ACC112 (cell line): ENCODE data around the gene MAML3.

ENCODE experiments used
- H2AFZ ChIP-seq: fragments of 200-600 bp; sonication (generic); one replicate; pipeline ENCODE4 v1.6.0; 2017; ENCODE audit warnings: antibody characterized with exemption, low read length; ENCODE audit not compliant: unreplicated experiment
- H3K27ac ChIP-seq: fragments of 200-600 bp; sonication (generic); 2 replicates; pipeline ENCODE4 v1.5.1; 2014; ENCODE audit warnings: low read depth, mild to moderate bottlenecking, antibody characterized with exemption, low read length, moderate library complexity
- H3K27me3 ChIP-seq: fragments of 200-600 bp; sonication (generic); 2 replicates; pipeline ENCODE4 v1.6.1; 2014; ENCODE audit warnings: mild to moderate bottlenecking, antibody characterized with exemption, low read length, moderate library complexity, mixed read lengths; ENCODE audit not compliant: insufficient read depth
- H3K36me3 ChIP-seq: fragments of 200-600 bp; sonication (generic); 2 replicates; pipeline ENCODE4 v1.6.1; 2016; ENCODE audit warnings: mild to moderate bottlenecking, antibody characterized with exemption, low read length, moderate library complexity, mixed read lengths; ENCODE audit not compliant: insufficient read depth
- H3K4me1 ChIP-seq: fragments of 200-600 bp; sonication (generic); one replicate; pipeline ENCODE4 v1.6.1; 2016; ENCODE audit warnings: low read length, mixed read lengths; ENCODE audit not compliant: insufficient read depth, unreplicated experiment, control insufficient read depth
- H3K4me3 ChIP-seq: fragments of 200-600 bp; sonication (generic); 2 replicates; pipeline ENCODE4 v1.5.1; 2014; ENCODE audit warnings: mild to moderate bottlenecking, low read depth, low read length
- H3K79me2 ChIP-seq: fragments of 200-600 bp; sonication (generic); one replicate; pipeline ENCODE4 v1.6.0; 2016; ENCODE audit warnings: low read length; ENCODE audit not compliant: control insufficient read depth, unreplicated experiment, insufficient read depth

The MAML3 gene

GRCh38 chr4:140180577-140180976 is 26.6 kb upstream of the MAML3 start:
- Histone ChIP-seq H3K4me3 (no peak overlapping the region), H3K4me1 (peaks cover 6% of the 10 kb centered on the region), H3K36me3 (no peaks in the 10 kb centered on the region), H3K27ac (no peak overlapping the region), H2AFZ (no peak overlapping the region), H3K79me2 (no peaks in the 10 kb centered on the region), H3K27me3 (no peaks in the 10 kb centered on the region)

- no peaks in the 10 kb centered on the region for H3K27me3 ChIP-seq
- H3K4me1 ChIP-seq = peaks cover 6% of the 10 kb centered on the region
- H3K4me3 ChIP-seq = no peak overlapping the region
- H3K79me2 ChIP-seq = no peaks in the 10 kb centered on the region
- H3K36me3 ChIP-seq = no peaks in the 10 kb centered on the region
- no peak overlapping the region for H2AFZ ChIP-seq
- H3K27ac ChIP-seq = no peak overlapping the region
These were observed 22.8 kb upstream of the MAML3 start for GRCh38 chr4:140176735-140177134.

DNA sequence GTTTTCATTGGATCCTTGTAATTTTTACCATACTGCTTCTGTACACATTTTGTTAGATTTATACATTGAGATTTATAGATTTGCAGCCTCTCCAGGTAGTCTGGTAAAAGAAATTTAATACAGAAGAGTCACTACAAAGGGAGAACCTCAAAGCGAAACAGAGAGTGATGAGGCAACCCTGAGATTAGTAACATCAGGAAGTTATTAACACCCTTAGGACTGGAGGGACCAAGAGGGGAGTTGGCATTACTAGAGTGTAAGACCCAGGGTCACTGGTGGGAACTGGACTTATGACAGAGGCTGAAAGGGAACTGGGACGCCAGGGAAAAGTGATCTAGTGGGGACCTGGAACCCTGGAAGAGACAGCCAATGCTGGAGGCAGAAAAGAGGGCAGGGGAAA is 20.6 kb upstream of the MAML3 start:
- H3K79me2 ChIP-seq = no peaks in the 10 kb centered on the region
- no peak overlapping the region for H3K27ac ChIP-seq
- no peak overlapping the region for H2AFZ ChIP-seq
- no peak overlapping the region for H3K4me3 ChIP-seq
- no peaks in the 10 kb centered on the region for H3K36me3 ChIP-seq
- H3K27me3 ChIP-seq = no peaks in the 10 kb centered on the region
- peaks cover 6% of the 10 kb centered on the region for H3K4me1 ChIP-seq

- no peaks in the 10 kb centered on the region for H3K79me2 ChIP-seq
- H3K4me1 ChIP-seq = peaks cover 6% of the 10 kb centered on the region
- H3K36me3 ChIP-seq = no peaks in the 10 kb centered on the region
- no peak overlapping the region for H2AFZ ChIP-seq
- no peak overlapping the region for H3K4me3 ChIP-seq
- no peak overlapping the region for H3K27ac ChIP-seq
- no peaks in the 10 kb centered on the region for H3K27me3 ChIP-seq
These were observed 19.0 kb upstream of the MAML3 start for GRCh38 chr4:140172960-140173359.

GRCh38 chr4:140170299-140170698 is 16.3 kb upstream of the MAML3 start:
- Histone ChIP-seq H3K4me3 (no peak overlapping the region), H3K36me3 (no peaks in the 10 kb centered on the region), H2AFZ (no peak overlapping the region), H3K27me3 (no peaks in the 10 kb centered on the region), H3K4me1 (no peaks in the 10 kb centered on the region), H3K79me2 (no peaks in the 10 kb centered on the region), H3K27ac (no peak overlapping the region)

GRCh38 chr4:140168936-140169335 is 15.0 kb upstream of the MAML3 start:
- Histone ChIP-seq H3K27ac (no peak overlapping the region), H3K4me3 (no peak overlapping the region), H3K27me3 (no peaks in the 10 kb centered on the region), H2AFZ (no peak overlapping the region), H3K36me3 (no peaks in the 10 kb centered on the region), H3K4me1 (no peaks in the 10 kb centered on the region), H3K79me2 (no peaks in the 10 kb centered on the region)

- H3K27ac ChIP-seq = no peak overlapping the region
- H3K27me3 ChIP-seq = no peaks in the 10 kb centered on the region
- H3K4me3 ChIP-seq = no peak overlapping the region
- no peaks in the 10 kb centered on the region for H3K79me2 ChIP-seq
- H3K36me3 ChIP-seq = no peaks in the 10 kb centered on the region
- H2AFZ ChIP-seq = no peak overlapping the region
- H3K4me1 ChIP-seq = peaks cover 3% of the 10 kb centered on the region
These were observed 14.5 kb upstream of the MAML3 start for GRCh38 chr4:140168474-140168873.

DNA sequence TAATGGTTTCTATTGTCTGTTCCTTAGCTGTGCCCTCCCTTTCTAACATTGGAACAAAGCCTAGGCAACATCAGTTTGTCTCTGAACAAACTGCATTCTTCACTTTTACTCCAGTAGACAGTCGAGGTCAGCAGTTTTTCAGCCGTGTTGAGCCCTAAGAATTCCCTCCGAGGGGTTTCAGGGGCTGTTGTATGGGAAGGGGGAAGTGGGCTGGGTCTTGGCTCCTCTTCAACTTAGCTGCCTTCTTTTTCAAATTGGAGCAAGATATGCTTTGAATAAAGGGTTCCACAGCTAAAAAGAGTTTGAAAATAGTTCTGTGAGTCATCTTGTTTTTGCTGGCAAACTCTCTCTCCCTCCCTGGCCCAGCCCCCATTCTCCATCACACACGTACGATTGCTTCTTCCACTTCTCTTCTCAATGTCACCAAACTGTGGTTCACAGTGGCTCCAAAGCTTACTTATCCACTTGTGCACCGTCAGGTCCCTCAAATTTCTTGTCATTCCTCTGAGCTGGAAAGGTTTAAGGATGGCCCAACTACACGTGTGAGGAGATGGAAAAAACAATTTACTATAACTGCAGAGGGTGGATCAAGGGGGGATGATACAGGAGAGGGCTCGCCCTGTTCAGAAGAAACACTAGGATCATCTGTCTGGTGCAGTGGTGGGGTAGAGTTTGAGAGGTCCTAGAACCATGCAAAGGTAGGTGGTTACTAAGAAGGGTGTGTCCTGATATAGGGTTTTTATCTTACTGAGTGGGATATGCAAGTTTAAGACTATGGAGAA is 9.2 kb upstream of the MAML3 start:
- H3K79me2 ChIP-seq = no peaks in the 10 kb centered on the region
- H3K27me3 ChIP-seq = no peaks in the 10 kb centered on the region
- H3K36me3 ChIP-seq = no peaks in the 10 kb centered on the region
- H3K4me3 ChIP-seq = peak overlapping the region; percentile 61
- peaks cover 17% of the 10 kb centered on the region for H3K4me1 ChIP-seq
- peak overlapping the region; percentile 84 for H2AFZ ChIP-seq
- H3K27ac ChIP-seq = peak overlapping the region; percentile 65

- Histone ChIP-seq H3K4me3 (peak overlapping the region; percentile 61), H3K79me2 (no peaks in the 10 kb centered on the region), H3K4me1 (peaks cover 17% of the 10 kb centered on the region), H3K27me3 (no peaks in the 10 kb centered on the region), H3K27ac (peak overlapping the region; percentile 65), H3K36me3 (no peaks in the 10 kb centered on the region), H2AFZ (peak overlapping the region; percentile 84)
These were observed 8.6 kb upstream of the MAML3 start for GRCh38 chr4:140162596-140162995.

GRCh38 chr4:140158365-140159030 is 4.5 kb upstream of the MAML3 start:
- Histone ChIP-seq H3K79me2 (no peaks in the 10 kb centered on the region), H3K4me3 (no peak overlapping the region), H2AFZ (no peak overlapping the region), H3K27me3 (no peaks in the 10 kb centered on the region), H3K4me1 (peaks cover 14% of the 10 kb centered on the region), H3K27ac (no peak overlapping the region), H3K36me3 (no peaks in the 10 kb centered on the region)

DNA sequence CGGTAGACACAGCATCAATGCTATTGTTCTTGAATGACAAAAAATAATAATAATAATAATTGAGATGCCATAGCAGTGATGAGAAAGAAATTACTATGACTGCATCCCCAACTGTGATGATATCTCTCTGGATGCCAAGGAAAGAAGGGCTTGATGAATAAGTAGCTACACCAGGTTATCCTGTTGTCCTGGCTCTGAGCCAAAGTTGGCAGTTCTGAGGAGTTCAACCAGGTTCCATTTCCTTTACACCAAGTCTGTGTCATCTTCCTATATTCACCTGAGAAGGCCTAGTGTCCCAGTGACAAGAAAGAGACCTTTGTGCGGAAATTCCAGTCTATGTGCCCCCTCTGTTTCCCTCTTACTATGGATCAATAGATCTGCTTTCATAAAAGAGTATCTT is 3.4 kb upstream of the MAML3 start:
- Histone ChIP-seq H3K4me3 (no peak overlapping the region), H2AFZ (no peak overlapping the region), H3K36me3 (no peaks in the 10 kb centered on the region), H3K79me2 (no peaks in the 10 kb centered on the region), H3K27me3 (no peaks in the 10 kb centered on the region), H3K27ac (no peak overlapping the region), H3K4me1 (peaks cover 2% of the 10 kb centered on the region)
